ENCODE data around the gene AFM. TPM values are rescaled to one million over a fixed set of nuclear protein-coding genes. Genes with fewer than 3 reads are reported as not detected.

The AFM gene
- total RNA-seq, 1 experiment from 2014 or later, result not detected

DNA sequence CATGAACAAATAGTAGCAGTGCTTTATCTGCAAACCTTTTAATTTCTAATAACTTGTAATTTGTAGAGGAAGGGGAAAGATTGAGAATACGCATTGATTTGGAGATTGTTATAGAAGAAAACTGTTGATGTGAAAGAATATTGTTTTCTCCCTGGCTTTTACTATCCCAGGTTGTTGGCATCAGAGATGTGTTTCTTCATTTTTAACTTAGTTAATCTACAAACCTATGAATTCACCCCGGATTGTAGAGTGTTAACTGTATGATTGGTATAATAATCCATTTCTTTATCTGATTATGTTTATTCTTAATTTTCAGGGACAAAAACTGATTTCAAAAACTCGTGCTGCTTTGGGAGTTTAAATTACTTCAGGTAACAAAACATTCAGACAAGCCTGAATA is 26.6 kb upstream of the AFM start:
- Histone ChIP-seq H2AFZ (ENCODE audit: low read length) (no peak overlapping the region), H3K27ac (ENCODE audit: insufficient read length, low read depth, low read length) (no peak overlapping the region), H4K20me1 (ENCODE audit: control insufficient read depth, insufficient read depth, insufficient read length) (no peaks in the 10 kb centered on the region), H3T11ph (ENCODE audit: low read length) (no peak overlapping the region), H3K14ac (ENCODE audit: insufficient read depth, low read length) (no peak overlapping the region), H3K56ac (ENCODE audit: insufficient read length, low read depth, low read length) (no peak overlapping the region), H3K4ac (ENCODE audit: low read depth, low read length) (no peak overlapping the region), H2BK12ac (ENCODE audit: insufficient read length, low read depth, low read length) (no peak overlapping the region), H4K5ac (ENCODE audit: insufficient read length, low read depth, low read length) (no peak overlapping the region), H3K4me1 (ENCODE audit: insufficient read depth, low read length) (peaks cover 15% of the 10 kb centered on the region; the same call in 1 of the 2 replicates), H2BK5ac (ENCODE audit: insufficient read length, low read length) (no peak overlapping the region), H4K91ac (ENCODE audit: insufficient read length, low read depth, low read length) (no peak overlapping the region), H3K18ac (ENCODE audit: insufficient read length, low read depth, low read length) (no peak overlapping the region), H2BK20ac (ENCODE audit: low read depth, low read length, poor library complexity, severe bottlenecking) (no peak overlapping the region), H3K27me3 (ENCODE audit: insufficient read depth, low read length) (no peaks in the 10 kb centered on the region), H3K9ac (ENCODE audit: extremely low read depth, insufficient read length, low read length) (no peak overlapping the region), H3K4me2 (ENCODE audit: insufficient read depth, insufficient read length, low read length) (no peak overlapping the region), H3K23ac (ENCODE audit: insufficient read length, low read depth, low read length) (no peak overlapping the region), H3K9me3 (ENCODE audit: control insufficient read depth, low read depth, low read length) (no peaks in the 10 kb centered on the region), H3K79me2 (ENCODE audit: insufficient read depth, low read length) (no peaks in the 10 kb centered on the region), H2BK120ac (ENCODE audit: low read depth, low read length, poor library complexity, severe bottlenecking) (no peak overlapping the region), H2BK15ac (ENCODE audit: low read depth, low read length) (no peak overlapping the region), H4K8ac (replicated peaks; ENCODE audit: insufficient read length, low read depth, low read length) (no peak overlapping the region), H3K79me1 (ENCODE audit: insufficient read depth, low read depth, low read length, poor library complexity, severe bottlenecking) (no peaks in the 10 kb centered on the region), H3K23me2 (ENCODE audit: insufficient read length, low read depth, low read length, poor library complexity, severe bottlenecking) (peaks cover 3% of the 10 kb centered on the region), H2AK5ac (ENCODE audit: insufficient read length, low read length) (no peak overlapping the region)
- no peak overlapping the region for H3K27ac Mint-ChIP-seq
- peaks cover 0 to 3% of the 10 kb centered on the region in 2 experiments; a peak in 3 of 5 replicates for H3K9me3 Mint-ChIP-seq
- peaks cover 10 to 26% (median 16%) of the 10 kb centered on the region in 3 experiments for H3K36me3 Mint-ChIP-seq (ENCODE audit: insufficient read depth in 1 of 3, low read depth in 3 of 3)
- H3K4me1 Mint-ChIP-seq, result peaks cover 46% of the 10 kb centered on the region in 2 experiments
- no peak overlapping the region for H3K4me3 Mint-ChIP-seq
- DNase-seq, result no peak
- no peaks in the 10 kb centered on the region for H3K27me3 Mint-ChIP-seq (ENCODE audit: low read depth)
- TF ChIP-seq, protein P1, sequence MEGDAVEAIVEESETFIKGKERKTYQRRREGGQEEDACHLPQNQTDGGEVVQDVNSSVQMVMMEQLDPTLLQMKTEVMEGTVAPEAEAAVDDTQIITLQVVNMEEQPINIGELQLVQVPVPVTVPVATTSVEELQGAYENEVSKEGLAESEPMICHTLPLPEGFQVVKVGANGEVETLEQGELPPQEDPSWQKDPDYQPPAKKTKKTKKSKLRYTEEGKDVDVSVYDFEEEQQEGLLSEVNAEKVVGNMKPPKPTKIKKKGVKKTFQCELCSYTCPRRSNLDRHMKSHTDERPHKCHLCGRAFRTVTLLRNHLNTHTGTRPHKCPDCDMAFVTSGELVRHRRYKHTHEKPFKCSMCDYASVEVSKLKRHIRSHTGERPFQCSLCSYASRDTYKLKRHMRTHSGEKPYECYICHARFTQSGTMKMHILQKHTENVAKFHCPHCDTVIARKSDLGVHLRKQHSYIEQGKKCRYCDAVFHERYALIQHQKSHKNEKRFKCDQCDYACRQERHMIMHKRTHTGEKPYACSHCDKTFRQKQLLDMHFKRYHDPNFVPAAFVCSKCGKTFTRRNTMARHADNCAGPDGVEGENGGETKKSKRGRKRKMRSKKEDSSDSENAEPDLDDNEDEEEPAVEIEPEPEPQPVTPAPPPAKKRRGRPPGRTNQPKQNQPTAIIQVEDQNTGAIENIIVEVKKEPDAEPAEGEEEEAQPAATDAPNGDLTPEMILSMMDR (conservative IDR thresholded peaks at IDR 0.05), result no peak
- WGBS (ENCODE audit: extremely low coverage, insufficient read length, low lambda C conversion rate), result 100% methylated on average over 1 of the region's 3 CpGs
